NCI-H2171 treated with DMSO at 0.1 percent for 48 hours (cell line): Measurements from ENCODE around the gene ANKS1B.

Experiments
- DNase-seq: peaks from one replicate; lab custom pipeline; 2025; lab: John Stamatoyannopoulos, UW

Gene ANKS1B

DNA sequence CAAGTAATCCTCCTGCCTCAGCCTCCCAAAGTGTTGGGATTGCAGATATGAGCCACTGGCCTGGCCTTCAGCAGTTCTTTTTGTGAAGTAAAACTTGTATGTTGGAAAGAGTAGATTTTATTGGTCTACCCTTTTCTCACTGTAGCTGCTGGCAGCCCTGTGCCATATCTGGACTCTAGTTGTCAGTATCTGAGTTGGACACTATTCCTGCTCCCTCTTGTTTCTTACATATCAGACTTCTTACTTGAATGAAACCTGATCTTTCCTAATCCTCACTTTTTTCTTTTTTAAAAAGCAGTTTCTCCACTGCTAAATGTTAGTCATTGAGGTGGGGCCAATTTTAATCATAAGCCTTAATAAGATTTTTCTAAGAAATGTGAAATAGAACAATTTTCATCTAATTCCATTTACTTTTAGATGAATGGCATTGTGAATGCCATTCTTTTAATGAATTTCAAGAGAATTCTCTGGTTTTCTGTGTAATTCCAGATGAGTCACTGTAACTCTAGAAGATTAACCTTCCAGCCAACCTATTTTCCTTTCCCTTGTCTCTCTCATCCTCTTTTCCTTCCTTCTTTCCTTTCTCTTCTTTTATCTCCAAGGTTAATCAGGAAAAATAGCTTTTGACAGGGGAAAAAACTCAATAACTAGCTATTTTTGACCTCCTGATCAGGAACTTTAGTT lies 1250.9 kb downstream of the ANKS1B start:
- DNase-seq = no peak

DNA sequence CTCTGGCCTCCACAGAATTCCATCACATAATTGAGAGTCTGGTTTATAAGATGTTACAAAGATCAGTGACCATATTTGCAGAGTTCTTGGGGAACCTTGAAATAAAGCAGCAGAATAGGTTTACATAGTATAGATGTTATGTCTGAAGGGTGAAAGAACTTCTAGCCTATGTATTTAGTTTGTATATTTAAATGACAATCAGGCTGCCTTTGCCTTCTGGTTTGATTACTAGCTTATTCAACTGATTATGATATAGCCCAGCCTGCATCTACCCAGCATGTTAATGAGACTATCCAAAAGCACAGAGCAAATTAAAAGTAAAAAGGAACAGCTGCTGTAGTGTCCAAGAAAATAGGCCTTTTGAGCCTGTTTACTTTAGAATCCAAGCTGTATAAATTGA lies 1254.3 kb downstream of the ANKS1B start:
- no peak for DNase-seq

DNA sequence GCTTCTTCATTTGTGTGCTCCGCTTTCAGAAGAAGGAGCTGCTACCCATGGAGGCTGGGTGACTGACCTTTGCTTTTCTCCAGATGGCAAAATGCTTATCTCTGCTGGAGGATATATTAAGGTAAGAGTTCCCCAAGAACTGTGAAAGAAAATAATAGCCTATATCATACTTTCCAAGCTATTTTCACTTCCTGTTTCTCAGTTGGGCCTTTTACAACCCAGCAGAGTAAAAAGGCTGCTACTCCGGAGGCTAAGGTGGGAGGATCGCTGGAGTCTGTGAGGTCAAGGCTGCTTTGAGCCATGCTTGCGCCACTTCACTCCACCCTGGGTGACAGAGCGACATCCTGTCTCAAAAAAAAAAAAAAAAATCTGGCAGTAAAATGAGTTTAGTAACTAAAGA lies 1257.5 kb downstream of the ANKS1B start:
- no peak for DNase-seq

DNA sequence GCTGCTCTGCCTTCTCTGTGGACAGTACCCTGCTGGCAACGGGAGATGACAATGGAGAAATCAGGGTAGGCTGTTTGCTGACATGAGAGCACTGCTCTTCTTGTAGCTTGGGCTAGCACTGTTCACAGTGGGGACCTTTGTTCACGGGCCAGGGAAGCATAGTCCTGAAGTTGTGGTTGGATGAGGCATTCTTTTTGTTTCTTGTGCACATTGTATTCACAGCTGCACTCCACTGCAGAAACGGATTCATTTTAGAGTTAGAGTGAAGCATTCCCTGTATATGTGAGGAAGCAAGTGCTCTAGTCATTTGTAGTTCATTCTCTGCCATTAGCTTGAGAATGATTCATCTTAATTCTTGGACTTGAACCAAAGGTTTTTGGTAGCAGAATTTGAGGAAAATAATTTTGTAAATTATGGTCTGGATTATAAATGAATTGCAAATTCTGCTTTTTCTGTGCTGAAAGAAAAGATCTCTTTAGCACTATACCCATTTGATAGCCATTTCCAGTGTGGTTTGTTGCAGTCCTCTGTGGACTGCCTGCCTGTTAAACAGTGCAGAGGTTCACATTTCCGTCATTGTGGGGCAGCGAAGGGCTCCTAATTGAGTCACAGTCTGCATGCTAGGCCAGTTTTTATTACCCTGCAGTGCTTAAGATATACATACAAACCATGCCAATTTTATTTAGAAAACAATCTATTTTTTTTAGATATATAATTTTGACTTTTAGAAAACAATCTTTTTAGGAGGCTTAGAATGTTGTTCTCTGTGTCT lies 1259.1 kb downstream of the ANKS1B start:
- DNase-seq = peak; percentile 65

DNA sequence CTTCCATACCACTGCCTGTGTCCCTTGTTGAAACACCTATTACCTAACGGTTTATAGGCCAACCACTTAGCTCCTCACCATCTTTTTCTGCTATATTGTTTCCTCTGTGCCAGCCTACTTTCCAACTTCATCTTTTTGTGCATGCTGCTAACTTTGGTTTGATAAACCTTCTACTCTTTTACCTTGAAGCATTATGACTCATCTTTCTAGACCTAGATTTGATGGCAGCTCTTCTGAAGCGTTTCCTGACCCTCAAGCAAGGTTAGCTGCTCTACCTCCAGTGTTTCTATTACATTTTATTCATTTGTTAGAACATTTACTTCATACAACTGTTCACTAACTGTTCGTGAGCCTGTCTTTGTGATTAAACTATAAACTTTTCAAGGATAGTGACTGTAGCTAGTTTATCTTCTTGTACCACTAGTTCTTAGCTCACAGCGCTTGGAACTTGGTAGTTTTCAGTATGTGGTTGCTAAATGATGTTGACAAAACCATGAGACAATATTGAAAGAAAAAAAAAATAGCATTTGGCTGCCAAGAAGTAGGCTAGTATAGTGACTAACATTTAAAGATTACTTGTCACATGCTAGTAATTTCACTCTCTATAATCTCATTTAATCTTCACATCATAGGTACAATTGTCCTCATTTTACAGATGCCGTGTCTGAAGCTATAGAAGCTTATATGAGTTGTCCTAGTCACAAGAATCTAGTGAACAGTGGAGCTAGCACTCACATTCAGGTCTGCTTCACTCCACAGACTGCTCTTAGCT lies 1260.2 kb downstream of the ANKS1B start:
- no peak for DNase-seq

DNA sequence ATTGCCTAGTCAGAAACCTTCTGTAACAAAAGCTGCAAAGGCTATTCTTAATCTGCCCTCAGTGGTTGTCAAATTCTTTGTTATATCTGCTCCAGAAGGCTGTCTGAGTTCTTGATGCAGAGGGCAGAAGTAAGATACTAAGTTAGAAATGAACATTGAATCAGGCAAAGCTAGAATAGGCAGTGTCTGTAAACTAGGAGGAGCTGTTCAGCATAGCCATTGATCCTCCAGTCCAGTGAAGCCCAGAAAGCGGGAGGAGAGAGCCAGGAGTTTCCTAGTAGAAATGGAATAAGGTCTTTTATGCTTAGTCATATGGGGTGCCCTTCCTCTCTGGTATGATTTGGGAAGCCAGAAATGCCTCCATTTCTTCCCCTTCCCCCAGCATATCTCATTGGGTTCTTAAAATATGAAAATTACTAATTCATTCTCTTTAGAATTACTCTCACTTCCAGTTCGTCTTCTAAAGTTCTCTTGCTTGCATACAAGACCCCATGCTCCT lies 1263.5 kb downstream of the ANKS1B start:
- no peak for DNase-seq

DNA sequence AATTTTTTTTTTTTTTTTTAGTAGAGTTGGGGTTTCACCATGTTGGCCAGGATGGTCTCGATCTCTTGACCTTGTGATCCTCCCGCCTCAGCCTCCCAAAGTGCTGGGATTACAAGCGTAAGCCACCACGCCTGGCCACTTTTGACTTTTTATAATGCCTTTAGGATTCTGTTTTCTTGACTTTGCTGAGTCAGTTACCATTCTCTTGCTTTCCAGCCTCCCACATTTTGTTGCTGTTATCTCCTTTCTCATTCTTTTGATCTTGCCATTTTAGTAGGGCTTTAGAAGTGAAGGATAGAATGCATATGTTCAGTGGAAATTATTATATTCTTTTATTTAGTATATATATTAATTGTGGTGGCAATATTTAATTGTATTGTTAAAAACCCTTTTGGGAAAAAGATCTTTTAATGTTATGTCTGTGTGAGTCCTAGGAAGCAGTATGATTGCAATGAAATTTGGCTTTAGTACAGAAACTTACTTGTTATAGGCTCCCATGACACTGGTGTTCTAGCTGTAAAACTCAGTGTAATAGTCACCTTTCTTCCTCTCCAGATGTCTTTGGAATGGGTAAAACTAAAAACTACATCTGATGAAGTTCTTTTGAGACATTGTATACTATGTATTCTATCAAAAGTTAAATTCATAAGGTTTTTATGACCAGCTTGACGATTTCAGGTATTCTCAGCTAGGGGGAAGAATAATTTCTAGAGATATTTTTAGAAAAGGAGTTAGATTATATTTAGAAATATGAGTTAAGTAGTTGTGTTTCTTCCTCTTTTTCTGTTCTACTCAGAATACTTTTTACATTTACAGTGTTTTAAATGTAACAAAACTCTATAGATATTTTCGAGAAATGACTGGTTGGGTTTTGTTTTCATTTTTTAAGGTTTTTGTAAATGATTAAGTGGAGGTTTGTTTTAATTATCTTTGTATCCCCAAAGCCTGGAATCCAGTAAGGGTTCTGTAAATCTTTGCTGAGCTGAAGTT lies 1264.9 kb downstream of the ANKS1B start:
- no peak for DNase-seq

DNA sequence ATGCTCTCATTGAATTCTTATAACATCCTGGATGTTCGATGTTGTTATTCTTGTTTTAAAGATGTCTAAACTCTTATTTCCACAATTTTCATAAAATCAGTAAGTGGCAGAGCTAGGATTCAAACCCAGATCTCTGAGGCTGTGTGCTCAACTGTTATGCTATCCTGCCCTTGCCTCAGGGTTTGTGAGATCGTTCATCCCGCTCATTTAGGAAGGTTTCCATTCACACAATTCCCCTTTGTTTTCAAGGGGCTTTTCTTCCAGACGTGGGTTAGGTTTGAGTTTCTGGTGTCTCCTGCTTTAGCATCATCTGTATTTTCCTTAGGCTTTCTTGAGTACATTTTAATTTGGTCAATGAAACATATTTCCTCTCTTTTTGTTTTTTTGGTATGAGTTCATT lies 1270.3 kb downstream of the ANKS1B start:
- no peak for DNase-seq

DNA sequence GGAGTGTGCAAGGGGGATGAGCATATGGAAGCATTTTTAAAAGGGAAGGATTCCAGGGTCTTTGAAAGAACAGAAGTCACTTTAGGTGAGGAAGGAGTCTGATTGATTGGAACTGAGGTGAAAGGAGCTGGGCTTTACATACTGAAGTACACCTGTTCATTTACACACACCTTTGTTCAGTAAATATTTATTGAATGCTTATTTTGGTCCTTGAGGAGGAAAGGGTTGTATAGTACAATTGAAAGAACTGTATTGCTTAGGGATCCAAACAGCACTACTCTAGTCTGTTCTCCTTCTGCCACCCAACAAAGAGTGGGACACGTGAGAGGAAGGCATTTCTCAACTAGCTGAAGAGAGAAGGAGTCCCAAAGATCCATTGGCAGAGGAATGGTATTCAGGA lies 1275.7 kb downstream of the ANKS1B start:
- no peak for DNase-seq

DNA sequence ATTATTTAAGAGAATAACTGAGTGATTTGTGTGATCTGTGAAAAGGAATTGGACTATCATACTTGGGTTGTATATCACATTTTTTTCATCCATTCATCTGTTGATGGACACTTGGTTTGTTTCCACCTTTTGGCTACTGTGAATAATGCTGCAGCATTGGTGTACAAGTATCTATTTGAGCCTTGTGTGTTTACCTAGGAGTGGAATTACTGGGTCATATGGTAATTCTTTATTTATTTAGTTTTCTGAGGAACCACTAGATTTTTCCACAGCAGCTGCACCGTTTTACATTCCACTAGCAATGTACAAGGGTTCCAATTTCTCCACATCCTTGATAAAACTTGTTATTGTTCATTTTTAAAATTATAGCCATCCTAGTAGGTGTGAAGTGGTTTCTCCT lies 1283.6 kb downstream of the ANKS1B start:
- DNase-seq = no peak

DNA sequence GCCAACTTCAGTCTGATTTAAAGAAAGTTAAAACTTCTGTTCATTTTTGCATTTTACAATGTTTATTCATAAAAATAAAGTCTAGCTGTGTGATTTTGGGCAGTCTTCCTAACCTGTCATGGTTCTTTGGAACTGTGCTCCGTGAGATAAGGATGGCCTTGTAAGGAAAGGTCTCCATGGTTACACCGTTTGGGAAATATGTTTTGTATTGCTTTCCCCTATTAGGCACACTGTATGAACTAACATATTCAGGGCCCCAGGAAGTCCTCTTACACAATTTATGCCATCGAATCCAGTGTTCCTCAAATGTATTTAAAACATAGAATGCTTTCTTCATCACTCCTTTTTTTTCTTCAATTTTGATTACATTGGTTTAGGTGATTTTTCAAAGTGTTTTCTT lies 1285.2 kb downstream of the ANKS1B start:
- no peak for DNase-seq

DNA sequence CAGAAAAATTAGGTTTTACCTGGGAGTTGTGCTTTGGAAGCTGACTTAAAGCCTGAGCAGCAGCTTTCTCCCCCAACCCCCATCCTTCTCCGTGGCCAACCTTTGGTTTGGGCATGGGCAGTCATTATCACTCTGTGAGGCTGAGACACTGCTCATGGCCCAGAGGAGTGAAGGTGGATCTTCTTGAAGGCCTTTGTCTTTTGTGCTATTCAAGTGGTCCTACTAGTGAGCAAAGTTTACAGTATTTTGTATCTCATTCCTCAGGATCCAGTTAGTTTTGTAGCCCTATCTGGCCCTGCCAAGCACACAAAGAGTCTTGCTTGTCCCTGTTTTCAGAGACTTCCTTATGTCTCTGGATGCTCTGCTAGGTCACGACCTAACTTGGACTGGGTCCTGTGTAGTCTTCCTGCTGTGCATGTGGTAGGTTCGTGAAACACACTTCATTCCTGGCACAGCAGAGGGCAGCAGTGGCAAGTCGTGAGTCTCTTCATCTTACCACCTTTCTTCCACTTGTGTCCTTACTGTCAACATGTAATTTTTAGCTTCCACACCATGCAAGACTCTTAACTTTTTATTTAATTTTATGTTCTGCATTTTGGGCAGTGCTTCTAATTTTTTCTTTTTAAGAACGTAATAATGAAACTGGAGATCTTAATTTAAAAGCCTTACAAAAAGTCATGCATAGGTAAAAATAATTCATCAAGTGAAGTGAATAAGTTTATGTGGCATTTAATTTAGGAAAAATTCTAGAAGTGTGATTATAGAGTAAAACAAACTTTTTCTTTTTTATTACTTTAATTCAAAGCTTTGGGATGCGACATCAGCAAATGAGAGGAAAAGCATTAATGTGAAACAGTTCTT lies 1285.9 kb downstream of the ANKS1B start:
- peak; percentile 59 for DNase-seq

DNA sequence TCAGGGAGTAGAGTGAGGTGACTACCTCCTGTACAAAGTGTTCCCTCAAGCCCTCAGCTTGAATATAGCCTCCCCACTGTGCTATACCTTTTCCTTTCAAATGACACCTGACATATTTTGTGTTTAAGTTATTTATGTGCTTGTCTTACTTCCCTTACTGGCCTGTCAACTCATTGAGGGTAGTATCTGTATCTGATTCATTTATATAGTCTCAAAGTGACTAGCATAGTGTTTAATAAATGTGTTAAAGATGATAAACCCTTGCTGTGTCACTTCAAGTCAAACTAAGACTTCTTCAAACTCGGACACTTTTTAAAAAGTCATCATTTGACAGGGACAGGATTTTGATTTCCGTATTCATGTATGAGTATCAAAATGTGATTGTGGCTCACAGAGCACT lies 1287.5 kb downstream of the ANKS1B start:
- DNase-seq = no peak

DNA sequence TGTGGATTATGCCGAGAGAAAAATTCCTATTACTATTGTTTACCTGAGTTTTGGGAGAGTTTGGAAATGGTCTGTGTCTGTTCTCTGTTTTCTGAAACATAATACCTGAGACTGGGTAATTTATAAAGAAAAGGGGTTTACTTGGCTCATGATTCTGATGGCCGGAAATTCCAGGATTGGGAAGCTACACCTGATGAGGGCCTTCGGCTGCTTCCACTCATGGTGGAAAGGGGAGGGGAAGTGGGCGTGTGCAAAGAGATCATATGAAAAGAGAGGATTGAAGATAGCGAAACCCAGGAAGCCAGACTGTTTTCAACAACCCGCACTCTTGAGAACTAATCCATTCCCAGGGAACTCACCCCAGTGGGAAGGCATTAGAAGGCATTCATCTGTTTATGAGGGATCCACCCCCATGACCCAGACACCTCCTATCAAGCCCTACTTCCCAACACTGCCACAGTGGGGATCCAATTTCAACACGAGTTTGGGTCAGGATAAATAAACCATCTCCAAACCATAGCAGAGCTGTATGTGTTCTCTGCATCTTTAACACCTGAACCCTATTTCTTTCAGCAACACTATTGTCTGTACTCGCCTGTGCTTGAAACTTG lies 1288.6 kb downstream of the ANKS1B start:
- no peak for DNase-seq

DNA sequence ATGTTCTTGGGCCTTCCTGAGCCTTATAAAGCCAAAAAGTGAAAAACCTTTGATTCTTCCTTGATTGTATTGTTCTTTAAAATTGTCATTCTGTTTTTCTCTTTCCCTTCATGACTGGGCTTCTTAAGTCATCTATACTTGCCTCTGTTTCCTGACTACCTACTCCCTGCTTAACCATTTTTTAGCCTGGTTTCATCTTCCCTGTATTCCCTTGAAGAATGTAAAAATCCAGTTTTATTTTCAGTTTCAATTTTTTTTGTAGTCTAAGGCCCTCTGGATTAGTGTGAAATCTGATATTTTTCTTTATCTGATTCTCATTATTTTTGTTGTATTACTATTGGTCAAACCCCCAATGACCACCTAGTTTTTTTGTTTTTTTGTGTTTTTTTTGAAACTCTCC lies 1293.4 kb downstream of the ANKS1B start:
- DNase-seq = no peak

DNA sequence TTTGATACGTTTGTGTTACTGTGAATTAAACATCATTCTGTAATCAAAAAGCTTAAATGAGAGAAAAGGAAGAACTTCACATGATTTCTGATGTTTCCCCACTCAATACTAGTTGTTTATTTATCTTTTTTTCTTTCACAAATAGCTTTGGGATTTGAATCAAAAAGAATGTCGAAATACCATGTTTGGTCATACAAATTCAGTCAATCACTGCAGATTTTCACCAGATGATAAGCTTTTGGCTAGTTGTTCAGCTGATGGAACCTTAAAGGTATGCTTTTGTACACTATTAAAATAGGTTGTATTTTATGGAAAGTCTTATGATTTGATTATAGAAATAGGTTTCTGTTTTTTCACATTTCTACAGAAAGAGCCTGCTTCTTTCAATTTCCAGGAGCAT lies 1298.1 kb downstream of the ANKS1B start:
- DNase-seq = no peak
